HCT116 (cell line): ENCODE results near the gene IGF2. TPM values are rescaled to one million over a fixed set of nuclear protein-coding genes. Genes with fewer than 3 reads are reported as not detected.

Source experiments
- ATAC-seq: fragments of 200-7000 bp; cut with Tn5 transposase; 2 replicates; pipeline ENCODE4 v1.9.1; 2020; ENCODE audit warnings: mild to moderate bottlenecking, moderate library complexity
- BruUV-seq: library from RNA; stranded (reverse); fragments of 400-500 nt; replicated peaks from 2 replicates; lab custom pipeline; 2021; lab: Mats Ljungman, UMichigan
- CTCF ChIA-PET: fragments of 300-600 bp; sonication (Branson Sonifier 250); formaldehyde crosslinking; loops from one replicate; lab custom pipeline; 2021; ENCODE audit warnings: antibody characterized with exemption; lab: Charles Lee
- POLR2A ChIA-PET: fragments of 300-600, 350-600 bp; sonication (Branson Sonifier 250); formaldehyde crosslinking; loops from one replicate; lab custom pipeline; 2021; ENCODE audit warnings: antibody characterized with exemption; lab: Charles Lee
- RAD21 ChIA-PET, 2 experiments: fragments of 300-600 bp; sonication (Branson Sonifier 250); formaldehyde crosslinking; loops; one replicate each; lab custom pipeline; 2023; ENCODE audit warnings: low total read pairs in 2 of 2; ENCODE audit not compliant: uncharacterized antibody in 2 of 2, unreplicated experiment in 2 of 2, low non-redundant PET in 1 of 2; lab: Charles Lee
- DNase-seq: peaks from one replicate; pipeline ENCODE4 v3.0.0-alpha.2; 2010; ENCODE audit warnings: low read depth, low spot score
- H2AFZ ChIP-seq: fragments of 200-600 bp; shearing (Covaris generic), sonication (generic); 2 replicates; pipeline ENCODE4 v1.6.1; 2017; ENCODE audit warnings: low read depth, mixed run types, mixed read lengths, antibody characterized with exemption, low read length; ENCODE audit not compliant: poor library complexity, severe bottlenecking
- H3K27ac ChIP-seq: 2 replicates; pipeline ENCODE4 v1.5.1; 2012; ENCODE audit warnings: low read depth, low read length
- H3K27me3 ChIP-seq: fragments of 200-600 bp; sonication (generic); 2 replicates; pipeline ENCODE4 v1.6.1; 2016; ENCODE audit warnings: mixed run types, low read length, mixed read lengths; ENCODE audit not compliant: insufficient read depth
- H3K36me3 ChIP-seq, 2 experiments: fragments of 200-500 bp in 1 of 2; fragments of 200-600 bp in 1 of 2; sonication (Bioruptor generic) in 1 of 2; sonication (generic) in 1 of 2; 2 replicates each; pipeline versions ENCODE4 v1.5.1 to v1.6.1; 2014 to 2016; ENCODE audit warnings: low read length in 2 of 2, inconsistent platforms in 1 of 2, mixed read lengths in 1 of 2, mixed run types in 1 of 2; ENCODE audit not compliant: insufficient read depth in 2 of 2, control insufficient read depth in 1 of 2
- H3K4me1 ChIP-seq, 2 experiments: fragments of 200-600 bp in 1 of 2; sonication (generic) in 1 of 2; 2 replicates each; pipeline versions ENCODE4 v1.5.1 to v1.6.1; 2012 to 2017; ENCODE audit warnings: low read length in 2 of 2, inconsistent platforms in 1 of 2, mild to moderate bottlenecking in 1 of 2, mixed read lengths in 1 of 2, mixed run types in 1 of 2, moderate library complexity in 1 of 2; ENCODE audit not compliant: insufficient read depth in 2 of 2, control insufficient read depth in 1 of 2
- H3K4me2 ChIP-seq: fragments of 200-600 bp; sonication (generic); 2 replicates; pipeline ENCODE4 v1.6.1; 2017; ENCODE audit warnings: mixed run types, low read length, mixed read lengths
- H3K4me3 ChIP-seq, 2 experiments: fragments of 200-600 bp in 1 of 2; sonication (generic) in 1 of 2; replicated peaks in 1 of 2; 2 replicates each; pipeline ENCODE4 v1.5.1; 2011 to 2016; ENCODE audit warnings: low read length in 2 of 2, control low read depth in 1 of 2, low read depth in 1 of 2, mild to moderate bottlenecking in 1 of 2, mixed read lengths in 1 of 2, mixed run types in 1 of 2
- H3K79me2 ChIP-seq: fragments of 200-600 bp; sonication (generic); 2 replicates; pipeline ENCODE4 v1.6.1; 2017; ENCODE audit warnings: mild to moderate bottlenecking, mixed run types, low read length, moderate library complexity, mixed read lengths; ENCODE audit not compliant: insufficient read depth
- H3K9ac ChIP-seq: fragments of 200-600 bp; sonication (generic); 2 replicates; pipeline ENCODE4 v1.6.1; 2016; ENCODE audit warnings: low read length, mixed read lengths
- H3K9me2 ChIP-seq: fragments of 200-600 bp; sonication (generic), shearing (Covaris generic); 2 replicates; pipeline ENCODE4 v1.6.1; 2017; ENCODE audit warnings: mixed run types, mild to moderate bottlenecking, moderate library complexity; ENCODE audit not compliant: insufficient read depth
- H3K9me3 ChIP-seq, 2 experiments: fragments of 200-500 bp in 1 of 2; fragments of 200-600 bp in 1 of 2; sonication (Bioruptor generic) in 1 of 2; sonication (generic) in 1 of 2; 2 replicates each; pipeline ENCODE4 v1.6.1; 2014 to 2017; ENCODE audit warnings: low read length in 2 of 2, mixed read lengths in 2 of 2, inconsistent platforms in 1 of 2, low read depth in 1 of 2, mild to moderate bottlenecking in 1 of 2, mixed run types in 1 of 2, moderate library complexity in 1 of 2; ENCODE audit not compliant: control insufficient read depth in 1 of 2, insufficient read depth in 1 of 2
- H4K20me1 ChIP-seq: fragments of 200-600 bp; sonication (generic), shearing (Covaris generic); 2 replicates; pipeline ENCODE4 v1.6.1; 2017; ENCODE audit warnings: mixed run types, mild to moderate bottlenecking, moderate library complexity; ENCODE audit not compliant: insufficient read depth
- ATF3 ChIP-seq: IDR thresholded peaks from 2 replicates; pipeline ENCODE4 v1.6.1; 2012
- EGR1 ChIP-seq: IDR thresholded peaks from 2 replicates; pipeline ENCODE4 v1.6.1; 2012; ENCODE audit warnings: low read depth
- ELF1 ChIP-seq: IDR thresholded peaks from 2 replicates; pipeline ENCODE4 v1.6.1; 2012; ENCODE audit warnings: low read depth, borderline replicate concordance
- EZH2phosphoT487 ChIP-seq: fragments of 200-600 bp; IDR thresholded peaks from 2 replicates; pipeline ENCODE4 v1.6.1; 2018; ENCODE audit warnings: antibody characterized with exemption, borderline replicate concordance
- JUND ChIP-seq: IDR thresholded peaks from 2 replicates; pipeline ENCODE4 v1.6.1; 2012
- POLR2AphosphoS5 ChIP-seq: IDR thresholded peaks from 2 replicates; pipeline ENCODE4 v1.6.1; 2011; ENCODE audit warnings: mild to moderate bottlenecking, low read depth, low read length, moderate library complexity
- SRF ChIP-seq: IDR thresholded peaks from 2 replicates; pipeline ENCODE4 v1.6.1; 2012; ENCODE audit warnings: low read depth
- YY1 ChIP-seq: IDR thresholded peaks from 2 replicates; pipeline ENCODE4 v1.6.1; 2011; ENCODE audit warnings: low read length, low read depth, moderate library complexity, mild to moderate bottlenecking; ENCODE audit not compliant: insufficient replicate concordance; ENCODE audit errors: extremely low read depth
- ZNF274 ChIP-seq: fragments of 200-500 bp; sonication (Bioruptor generic); IDR thresholded peaks from 2 replicates; pipeline ENCODE4 v1.6.1; 2014; ENCODE audit warnings: mild to moderate bottlenecking, low read depth, low read length, inconsistent platforms
- intact Hi-C: fragments of 100-400 bp; cut with micrococcal nuclease; formaldehyde crosslinking; loops from 2 replicates; pipeline ENCODE4 v1.10.0; 2022
- total RNA-seq: library from RNA; stranded (reverse); gene quantifications from one replicate; pipeline ENCODE4 v1.2.1, GENCODE V29; 2021; ENCODE audit not compliant: unreplicated experiment
- TF ChIP-seq, protein P1 (sequence below), 3 experiments: fragments of 200-600 bp in 1 of 3; sonication (generic) in 1 of 3; IDR thresholded peaks in 2 of 3; conservative IDR thresholded peaks in 1 of 3; 2 replicates each; pipeline ENCODE4 v1.5.1; 2012 to 2017; ENCODE audit warnings: low read depth in 2 of 3, low read length in 2 of 3, antibody characterized with exemption in 1 of 3, borderline replicate concordance in 1 of 3, control low read depth in 1 of 3, mild to moderate bottlenecking in 1 of 3, mixed read lengths in 1 of 3, mixed run types in 1 of 3, moderate library complexity in 1 of 3; ENCODE audit not compliant: insufficient read depth in 1 of 3
- TF ChIP-seq, protein P2 (sequence below): IDR thresholded peaks from 2 replicates; pipeline ENCODE4 v1.6.1; 2011; ENCODE audit warnings: mild to moderate bottlenecking, low read length, moderate library complexity; ENCODE audit not compliant: insufficient replicate concordance; ENCODE audit errors: extremely low read depth

The IGF2 gene
- total RNA-seq, 1 experiment from 2014 or later, result 17.9 TPM

- no peak overlapping the region for H3K4me2 ChIP-seq
- H3K36me3 ChIP-seq, result no peaks in the 10 kb centered on the region
- TF ChIP-seq ATF3 (no peak), POLR2AphosphoS5 (no peak), SRF (no peak), YY1 (no peak), EZH2phosphoT487 (no peak), ZNF274 (no peak), EGR1 (no peak), JUND (no peak), ELF1 (no peak)
- TF ChIP-seq, protein P1, sequence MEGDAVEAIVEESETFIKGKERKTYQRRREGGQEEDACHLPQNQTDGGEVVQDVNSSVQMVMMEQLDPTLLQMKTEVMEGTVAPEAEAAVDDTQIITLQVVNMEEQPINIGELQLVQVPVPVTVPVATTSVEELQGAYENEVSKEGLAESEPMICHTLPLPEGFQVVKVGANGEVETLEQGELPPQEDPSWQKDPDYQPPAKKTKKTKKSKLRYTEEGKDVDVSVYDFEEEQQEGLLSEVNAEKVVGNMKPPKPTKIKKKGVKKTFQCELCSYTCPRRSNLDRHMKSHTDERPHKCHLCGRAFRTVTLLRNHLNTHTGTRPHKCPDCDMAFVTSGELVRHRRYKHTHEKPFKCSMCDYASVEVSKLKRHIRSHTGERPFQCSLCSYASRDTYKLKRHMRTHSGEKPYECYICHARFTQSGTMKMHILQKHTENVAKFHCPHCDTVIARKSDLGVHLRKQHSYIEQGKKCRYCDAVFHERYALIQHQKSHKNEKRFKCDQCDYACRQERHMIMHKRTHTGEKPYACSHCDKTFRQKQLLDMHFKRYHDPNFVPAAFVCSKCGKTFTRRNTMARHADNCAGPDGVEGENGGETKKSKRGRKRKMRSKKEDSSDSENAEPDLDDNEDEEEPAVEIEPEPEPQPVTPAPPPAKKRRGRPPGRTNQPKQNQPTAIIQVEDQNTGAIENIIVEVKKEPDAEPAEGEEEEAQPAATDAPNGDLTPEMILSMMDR (IDR thresholded peaks at IDR 0.05 in 2 of 3, conservative IDR thresholded peaks at IDR 0.05 in 1 of 3; ENCODE audit: borderline replicate concordance in 1 of 3, insufficient read depth in 1 of 3, low read depth in 2 of 3, low read length in 2 of 3), result no peak
- TF ChIP-seq, protein P2, sequence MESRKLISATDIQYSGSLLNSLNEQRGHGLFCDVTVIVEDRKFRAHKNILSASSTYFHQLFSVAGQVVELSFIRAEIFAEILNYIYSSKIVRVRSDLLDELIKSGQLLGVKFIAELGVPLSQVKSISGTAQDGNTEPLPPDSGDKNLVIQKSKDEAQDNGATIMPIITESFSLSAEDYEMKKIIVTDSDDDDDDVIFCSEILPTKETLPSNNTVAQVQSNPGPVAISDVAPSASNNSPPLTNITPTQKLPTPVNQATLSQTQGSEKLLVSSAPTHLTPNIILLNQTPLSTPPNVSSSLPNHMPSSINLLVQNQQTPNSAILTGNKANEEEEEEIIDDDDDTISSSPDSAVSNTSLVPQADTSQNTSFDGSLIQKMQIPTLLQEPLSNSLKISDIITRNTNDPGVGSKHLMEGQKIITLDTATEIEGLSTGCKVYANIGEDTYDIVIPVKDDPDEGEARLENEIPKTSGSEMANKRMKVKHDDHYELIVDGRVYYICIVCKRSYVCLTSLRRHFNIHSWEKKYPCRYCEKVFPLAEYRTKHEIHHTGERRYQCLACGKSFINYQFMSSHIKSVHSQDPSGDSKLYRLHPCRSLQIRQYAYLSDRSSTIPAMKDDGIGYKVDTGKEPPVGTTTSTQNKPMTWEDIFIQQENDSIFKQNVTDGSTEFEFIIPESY, result no peak
- H3K79me2 ChIP-seq, result no peaks in the 10 kb centered on the region
- no peaks in the 10 kb centered on the region for H3K9me2 ChIP-seq
- H3K4me3 ChIP-seq, result no peak overlapping the region
- RAD21 ChIA-PET, result no interaction called here
- no peaks in the 10 kb centered on the region for H4K20me1 ChIP-seq
- POLR2A ChIA-PET, result no interaction called here
- no TSS peak for BruUV-seq
- ATAC-seq (no peak), DNase-seq (no peak)
- CTCF ChIA-PET, result no interaction called here
- no peak overlapping the region for H3K27ac ChIP-seq
- H2AFZ ChIP-seq, result no peak overlapping the region
- intact Hi-C loops, result no loop called here
- no peaks in the 10 kb centered on the region for H3K27me3 ChIP-seq
- no peaks in the 10 kb centered on the region for H3K9me3 ChIP-seq
- H3K4me1 ChIP-seq, result peaks cover 7 to 8% of the 10 kb centered on the region in 2 experiments; a peak in 3 of 4 replicates
- no peak overlapping the region for H3K9ac ChIP-seq
Observed at GRCh38 chr11:2095198-2095520, 44.0 kb downstream of the IGF2 start.
